Measurements from ENCODE around the gene ACADVL.

DNA sequence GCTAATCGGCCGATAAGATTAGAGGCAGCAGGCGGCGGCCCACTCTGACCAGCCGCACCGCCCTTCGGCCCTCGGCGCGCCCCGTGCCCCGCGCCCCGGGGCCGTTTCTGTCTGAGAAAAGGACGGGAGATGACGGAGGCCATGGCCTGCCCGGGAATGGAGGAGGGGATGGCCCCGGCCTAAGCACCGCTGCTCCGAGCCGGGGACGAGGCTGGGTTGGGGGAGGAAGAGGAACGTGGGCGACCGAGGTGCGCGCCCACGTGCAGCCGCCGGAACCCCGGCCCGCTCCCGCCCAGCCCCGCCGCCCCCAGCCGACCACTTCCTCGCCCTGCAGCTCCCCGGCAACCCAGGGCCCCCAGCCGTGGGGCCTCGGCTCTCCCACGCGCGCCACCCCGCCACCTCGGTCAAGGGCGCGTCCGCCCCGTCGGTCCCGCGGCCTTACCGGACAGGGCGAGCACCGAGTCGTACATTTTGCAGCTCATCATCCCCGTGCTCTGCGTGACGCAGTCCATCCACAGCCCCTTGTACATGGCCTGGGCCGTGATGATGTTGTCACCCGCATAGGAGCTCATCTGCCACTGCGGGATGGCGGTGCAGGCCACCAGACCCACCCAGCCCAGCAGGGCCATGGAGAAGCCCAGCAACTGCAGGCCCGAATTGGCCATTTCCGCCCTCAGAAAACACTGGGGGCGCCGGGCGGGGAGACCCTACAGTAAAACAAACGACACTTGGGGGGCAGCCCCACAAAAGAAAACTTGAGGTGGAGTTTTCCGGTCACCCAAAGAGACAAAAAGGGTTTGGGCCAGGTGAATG lies 41.8 kb downstream of the ACADVL start:
- TF ChIP-seq, protein P1, sequence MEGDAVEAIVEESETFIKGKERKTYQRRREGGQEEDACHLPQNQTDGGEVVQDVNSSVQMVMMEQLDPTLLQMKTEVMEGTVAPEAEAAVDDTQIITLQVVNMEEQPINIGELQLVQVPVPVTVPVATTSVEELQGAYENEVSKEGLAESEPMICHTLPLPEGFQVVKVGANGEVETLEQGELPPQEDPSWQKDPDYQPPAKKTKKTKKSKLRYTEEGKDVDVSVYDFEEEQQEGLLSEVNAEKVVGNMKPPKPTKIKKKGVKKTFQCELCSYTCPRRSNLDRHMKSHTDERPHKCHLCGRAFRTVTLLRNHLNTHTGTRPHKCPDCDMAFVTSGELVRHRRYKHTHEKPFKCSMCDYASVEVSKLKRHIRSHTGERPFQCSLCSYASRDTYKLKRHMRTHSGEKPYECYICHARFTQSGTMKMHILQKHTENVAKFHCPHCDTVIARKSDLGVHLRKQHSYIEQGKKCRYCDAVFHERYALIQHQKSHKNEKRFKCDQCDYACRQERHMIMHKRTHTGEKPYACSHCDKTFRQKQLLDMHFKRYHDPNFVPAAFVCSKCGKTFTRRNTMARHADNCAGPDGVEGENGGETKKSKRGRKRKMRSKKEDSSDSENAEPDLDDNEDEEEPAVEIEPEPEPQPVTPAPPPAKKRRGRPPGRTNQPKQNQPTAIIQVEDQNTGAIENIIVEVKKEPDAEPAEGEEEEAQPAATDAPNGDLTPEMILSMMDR (IDR thresholded peaks at IDR 0.05): no peak
- TF ChIP-seq EP300 (IDR thresholded peaks at IDR 0.05) (no peak), POLR2A (IDR thresholded peaks at IDR 0.05) (peak in 1 of 4 donors; percentile 56), POLR2AphosphoS5 (IDR thresholded peaks at IDR 0.05) (no peak)

All from upper lobe of left lung (tissue), 4 donors.